Activated CD4-positive, alpha-beta memory T cell treated with anti-CD3 and anti-CD28 coated beads for 36 hours (primary cell): ENCODE results near the gene TEAD4. TPM values are rescaled to one million over a fixed set of nuclear protein-coding genes. Genes with fewer than 3 reads are reported as not detected.

Experiments
- CTCF ChIA-PET: fragments of 350-600 bp; sonication (Branson Sonifier 250); formaldehyde crosslinking; loops from one replicate; lab custom pipeline; 2021; ENCODE audit warnings: antibody characterized with exemption, inconsistent platforms; lab: Charles Lee
- POLR2A ChIA-PET: fragments of 350-600 bp; sonication (Branson Sonifier 250); formaldehyde crosslinking; loops from one replicate; lab custom pipeline; 2021; ENCODE audit warnings: antibody characterized with exemption; lab: Charles Lee
- DNase-seq: peaks from one replicate; pipeline ENCODE4 v3.0.0-alpha.2; 2020
- H3K27ac Mint-ChIP-seq: one replicate; pipeline ENCODE4 v1.8.0; 2021; ENCODE audit warnings: mixed read lengths
- H3K27me3 Mint-ChIP-seq: one replicate; pipeline ENCODE4 v1.8.0; 2021; ENCODE audit warnings: mixed read lengths
- H3K36me3 Mint-ChIP-seq: one replicate; pipeline ENCODE4 v1.8.0; 2021; ENCODE audit warnings: mixed read lengths
- H3K4me1 Mint-ChIP-seq: one replicate; pipeline ENCODE4 v1.8.0; 2021; ENCODE audit warnings: low read depth, mixed read lengths
- H3K4me3 Mint-ChIP-seq: one replicate; pipeline ENCODE4 v1.8.0; 2021; ENCODE audit warnings: mild to moderate bottlenecking, mixed read lengths
- H3K9me3 Mint-ChIP-seq: one replicate; pipeline ENCODE4 v1.8.0; 2021; ENCODE audit warnings: mixed read lengths
- intact Hi-C: fragments of 100-400 bp; cut with micrococcal nuclease; formaldehyde crosslinking; loops from one replicate; pipeline ENCODE4 v1.15.1; 2023
- total RNA-seq, 2 experiments: library from RNA; stranded (reverse); gene quantifications; one replicate each; pipeline ENCODE4 v1.2.3, GENCODE V29; 2021

The TEAD4 gene
- total RNA-seq, 2 experiments from 2014 or later, result 3.2 to 3.8 TPM

GRCh38 chr12:3009780-3010179 is 50.6 kb downstream of the TEAD4 start:
- H3K36me3 Mint-ChIP-seq, result no peaks in the 10 kb centered on the region
- H3K4me3 Mint-ChIP-seq, result no peak overlapping the region
- no peak overlapping the region for H3K27ac Mint-ChIP-seq
- CTCF ChIA-PET, result interaction anchor here (0.5 kb wide), 1 partner anchor 125 kb away, joined by 3 read pairs; no protein-coding TSS in a partner anchor
- no peaks in the 10 kb centered on the region for H3K4me1 Mint-ChIP-seq
- DNase-seq, result no peak
- H3K27me3 Mint-ChIP-seq, result peaks cover 3% of the 10 kb centered on the region
- POLR2A ChIA-PET, result no interaction called here
- intact Hi-C loops, result no loop called here
- no peaks in the 10 kb centered on the region for H3K9me3 Mint-ChIP-seq

GRCh38 chr12:3010214-3010930 is 51.2 kb downstream of the TEAD4 start:
- no peaks in the 10 kb centered on the region for H3K9me3 Mint-ChIP-seq

GRCh38 chr12:3012786-3013185 is 53.6 kb downstream of the TEAD4 start:
- POLR2A ChIA-PET, result no interaction called here
- no peaks in the 10 kb centered on the region for H3K9me3 Mint-ChIP-seq
- H3K27ac Mint-ChIP-seq, result no peak overlapping the region
- intact Hi-C loops, result no loop called here
- H3K36me3 Mint-ChIP-seq, result no peaks in the 10 kb centered on the region
- DNase-seq, result no peak
- no peaks in the 10 kb centered on the region for H3K27me3 Mint-ChIP-seq
- CTCF ChIA-PET, result no interaction called here
- no peaks in the 10 kb centered on the region for H3K4me1 Mint-ChIP-seq
- H3K4me3 Mint-ChIP-seq, result no peak overlapping the region

More at GRCh38 chr12:3010214-3010930, 51.2 kb downstream of the TEAD4 start:
- intact Hi-C loops, result no loop called here
- Mint-ChIP-seq H3K27ac (no peak overlapping the region), H3K4me3 (no peak overlapping the region), H3K27me3 (no peaks in the 10 kb centered on the region), H3K36me3 (no peaks in the 10 kb centered on the region), H3K4me1 (no peaks in the 10 kb centered on the region)
- POLR2A ChIA-PET, result no interaction called here
- DNase-seq, result no peak
- CTCF ChIA-PET, result interaction anchor here (0.5 kb wide), 1 partner anchor 124 kb away, joined by 3 read pairs; no protein-coding TSS in a partner anchor

GRCh38 chr12:3014641-3015040 is 55.4 kb downstream of the TEAD4 start:
- no peaks in the 10 kb centered on the region for H3K27me3 Mint-ChIP-seq
- intact Hi-C loops, result no loop called here
- no peak for DNase-seq
- H3K27ac Mint-ChIP-seq, result no peak overlapping the region
- ChIA-PET POLR2A (no interaction called here), CTCF (no interaction called here)
- H3K9me3 Mint-ChIP-seq, result no peaks in the 10 kb centered on the region
- no peaks in the 10 kb centered on the region for H3K36me3 Mint-ChIP-seq
- H3K4me3 Mint-ChIP-seq, result no peak overlapping the region
- no peaks in the 10 kb centered on the region for H3K4me1 Mint-ChIP-seq

- intact Hi-C loops, result no loop called here
- ChIA-PET CTCF (no interaction called here), POLR2A (no interaction called here)
- Mint-ChIP-seq H3K4me1 (no peaks in the 10 kb centered on the region), H3K27me3 (no peaks in the 10 kb centered on the region), H3K36me3 (no peaks in the 10 kb centered on the region), H3K4me3 (no peak overlapping the region), H3K9me3 (no peaks in the 10 kb centered on the region), H3K27ac (no peak overlapping the region)
- no peak for DNase-seq
Observed at GRCh38 chr12:3015356-3015755, 56.2 kb downstream of the TEAD4 start.

GRCh38 chr12:3016191-3016590 is 57.0 kb downstream of the TEAD4 start:
- Mint-ChIP-seq H3K27ac (no peak overlapping the region), H3K4me1 (no peaks in the 10 kb centered on the region), H3K4me3 (no peak overlapping the region), H3K36me3 (no peaks in the 10 kb centered on the region), H3K27me3 (no peaks in the 10 kb centered on the region), H3K9me3 (no peaks in the 10 kb centered on the region)
- POLR2A ChIA-PET, result no interaction called here
- DNase-seq, result no peak
- intact Hi-C loops, result no loop called here
- CTCF ChIA-PET, result no interaction called here

- intact Hi-C loops, result no loop called here
- no peak for DNase-seq
- H3K4me3 Mint-ChIP-seq, result no peak overlapping the region
- H3K4me1 Mint-ChIP-seq, result no peaks in the 10 kb centered on the region
- H3K27ac Mint-ChIP-seq, result no peak overlapping the region
- ChIA-PET POLR2A (no interaction called here), CTCF (no interaction called here)
- H3K9me3 Mint-ChIP-seq, result no peaks in the 10 kb centered on the region
- H3K36me3 Mint-ChIP-seq, result no peaks in the 10 kb centered on the region
- no peaks in the 10 kb centered on the region for H3K27me3 Mint-ChIP-seq
Observed at GRCh38 chr12:3017281-3017680, 58.1 kb downstream of the TEAD4 start.

- H3K27me3 Mint-ChIP-seq, result no peaks in the 10 kb centered on the region
- H3K36me3 Mint-ChIP-seq, result no peaks in the 10 kb centered on the region
- H3K4me3 Mint-ChIP-seq, result no peak overlapping the region
- ChIA-PET CTCF (no interaction called here), POLR2A (no interaction called here)
- H3K9me3 Mint-ChIP-seq, result no peaks in the 10 kb centered on the region
- no peak for DNase-seq
- intact Hi-C loops, result no loop called here
- no peaks in the 10 kb centered on the region for H3K4me1 Mint-ChIP-seq
- H3K27ac Mint-ChIP-seq, result no peak overlapping the region
Observed at GRCh38 chr12:3018284-3019004, 59.2 kb downstream of the TEAD4 start.

GRCh38 chr12:3019005-3019680 is 59.9 kb downstream of the TEAD4 start:
- H3K27ac Mint-ChIP-seq, result no peak overlapping the region
- H3K4me1 Mint-ChIP-seq, result no peaks in the 10 kb centered on the region
- no peak for DNase-seq
- no peaks in the 10 kb centered on the region for H3K27me3 Mint-ChIP-seq
- intact Hi-C loops, result no loop called here
- no peak overlapping the region for H3K4me3 Mint-ChIP-seq
- ChIA-PET POLR2A (no interaction called here), CTCF (no interaction called here)
- H3K9me3 Mint-ChIP-seq, result no peaks in the 10 kb centered on the region
- no peaks in the 10 kb centered on the region for H3K36me3 Mint-ChIP-seq

GRCh38 chr12:3020399-3020798 is 61.2 kb downstream of the TEAD4 start:
- H3K4me1 Mint-ChIP-seq, result no peaks in the 10 kb centered on the region
- H3K27ac Mint-ChIP-seq, result no peak overlapping the region
- no peaks in the 10 kb centered on the region for H3K27me3 Mint-ChIP-seq
- ChIA-PET CTCF (no interaction called here), POLR2A (no interaction called here)
- intact Hi-C loops, result no loop called here
- no peaks in the 10 kb centered on the region for H3K36me3 Mint-ChIP-seq
- H3K9me3 Mint-ChIP-seq, result no peaks in the 10 kb centered on the region
- DNase-seq, result no peak
- H3K4me3 Mint-ChIP-seq, result no peak overlapping the region

GRCh38 chr12:3020850-3021435 is 61.7 kb downstream of the TEAD4 start:
- Mint-ChIP-seq H3K4me3 (no peak overlapping the region), H3K27me3 (no peaks in the 10 kb centered on the region), H3K36me3 (no peaks in the 10 kb centered on the region), H3K27ac (no peak overlapping the region), H3K9me3 (no peaks in the 10 kb centered on the region), H3K4me1 (no peaks in the 10 kb centered on the region)
- no peak for DNase-seq
- POLR2A ChIA-PET, result no interaction called here
- CTCF ChIA-PET, result no interaction called here
- intact Hi-C loops, result no loop called here

- Mint-ChIP-seq H3K9me3 (no peaks in the 10 kb centered on the region), H3K27ac (no peak overlapping the region), H3K27me3 (no peaks in the 10 kb centered on the region), H3K4me3 (no peak overlapping the region), H3K4me1 (no peaks in the 10 kb centered on the region), H3K36me3 (no peaks in the 10 kb centered on the region)
- DNase-seq, result no peak
- ChIA-PET POLR2A (no interaction called here), CTCF (interaction anchor here (1.4 kb wide), 1 partner anchor 19 kb away, joined by 3 read pairs; no protein-coding TSS in a partner anchor)
- intact Hi-C loops, result no loop called here
Observed at GRCh38 chr12:3022411-3022810, 63.2 kb downstream of the TEAD4 start.
